Endodermal cell (in vitro differentiated cells): ENCODE measurements around the gene SUSD1. TPM values are rescaled to one million over a fixed set of nuclear protein-coding genes. Genes with fewer than 3 reads are reported as not detected.

Source experiments
- DNase-seq: peaks from one replicate; pipeline ENCODE4 v3.0.0-alpha.2; 2017
- H3K27ac ChIP-seq: 2 replicates; pipeline ENCODE4 v1.5.1; 2013; ENCODE audit warnings: mild to moderate bottlenecking, low read depth, low read length, moderate library complexity
- H3K27me3 ChIP-seq: 2 replicates; pipeline ENCODE4 v1.6.1; 2013; ENCODE audit warnings: mild to moderate bottlenecking, low read length, moderate library complexity; ENCODE audit not compliant: insufficient read depth, control insufficient read depth, poor library complexity, severe bottlenecking
- H3K36me3 ChIP-seq: 2 replicates; pipeline ENCODE4 v1.7.0; 2013; ENCODE audit warnings: mild to moderate bottlenecking, low read length, moderate library complexity; ENCODE audit not compliant: control insufficient read depth, insufficient read depth
- H3K4me1 ChIP-seq: one replicate; pipeline ENCODE4 v1.7.0; 2013; ENCODE audit warnings: low read length; ENCODE audit not compliant: control insufficient read depth, insufficient read depth
- H3K4me3 ChIP-seq: 2 replicates; pipeline ENCODE4 v1.5.1; 2013; ENCODE audit warnings: mild to moderate bottlenecking, low read length, moderate library complexity
- H3K9ac ChIP-seq: 2 replicates; pipeline ENCODE4 v1.6.1; 2013; ENCODE audit warnings: mild to moderate bottlenecking, low read length, moderate library complexity; ENCODE audit not compliant: poor library complexity, severe bottlenecking; ENCODE audit errors: extremely low read depth
- H3K9me3 ChIP-seq: 2 replicates; pipeline ENCODE4 v1.6.1; 2013; ENCODE audit warnings: mild to moderate bottlenecking, low read length, moderate library complexity; ENCODE audit not compliant: control insufficient read depth
- H3K27ac Mint-ChIP-seq: 2 replicates; pipeline ENCODE4 v1.8.0; 2020; ENCODE audit warnings: mixed read lengths
- H3K27me3 Mint-ChIP-seq: 2 replicates; pipeline ENCODE4 v1.8.0; 2021; ENCODE audit warnings: mild to moderate bottlenecking, mixed read lengths; ENCODE audit not compliant: insufficient read depth
- H3K36me3 Mint-ChIP-seq: 2 replicates; pipeline ENCODE4 v1.8.0; 2020; ENCODE audit warnings: low read depth, mixed read lengths
- H3K4me1 Mint-ChIP-seq: 2 replicates; pipeline ENCODE4 v1.8.0; 2020; ENCODE audit warnings: mixed read lengths
- H3K4me3 Mint-ChIP-seq: 2 replicates; pipeline ENCODE4 v1.8.0; 2020; ENCODE audit warnings: mild to moderate bottlenecking, moderate library complexity, mixed read lengths
- H3K9me3 Mint-ChIP-seq: 2 replicates; pipeline ENCODE4 v1.8.0; 2020; ENCODE audit warnings: mild to moderate bottlenecking, mixed read lengths
- CTCF ChIP-seq: fragments of 200-600 bp; sonication (generic); conservative IDR thresholded peaks from 2 replicates; pipeline ENCODE4 v1.5.0; 2021; ENCODE audit warnings: antibody characterized with exemption, mild to moderate bottlenecking
- WGBS, 2 experiments: methylation state at CpG; one replicate each; pipeline versions ENCODE4 v1.1.5 to v1.1.7; 2013; ENCODE audit warnings: missing lambda C conversion rate in 2 of 2, mixed read lengths in 1 of 2; ENCODE audit not compliant: insufficient coverage in 1 of 2, insufficient read length in 1 of 2; 5-methylcytosine and 5-hydroxymethylcytosine counted together
- total RNA-seq, 2 donors: library from RNA; stranded (reverse); fragmentation: NEBNext Ultra II Directional in 1 of 2; extraction: Animal tissue kit (Norgen Biotek cat#: 25700) in 1 of 2; gene quantifications; 2 replicates in 1 of 2; 3 replicates in 1 of 2; pipeline ENCODE4 v1.2.1, GENCODE V29; 2021

SUSD1 gene
- total RNA-seq, 2 donors from 2014 or later, result 7.7 to 10.4 TPM

GRCh38 chr9:112034216-112034611 is 140.9 kb downstream of the SUSD1 start:
- no peaks in the 10 kb centered on the region for H3K27me3 ChIP-seq
- Mint-ChIP-seq H3K27ac (no peak overlapping the region), H3K27me3 (no peaks in the 10 kb centered on the region), H3K4me3 (no peak overlapping the region), H3K9me3 (no peaks in the 10 kb centered on the region), H3K4me1 (peaks cover 25% of the 10 kb centered on the region), H3K36me3 (peaks cover 9% of the 10 kb centered on the region)
- H3K4me1 ChIP-seq, result no peaks in the 10 kb centered on the region
- DNase-seq, result no peak
- no peak overlapping the region for H3K27ac ChIP-seq
- TF ChIP-seq CTCF, result no peak
- H3K4me3 ChIP-seq, result no peak overlapping the region
- H3K9me3 ChIP-seq, result no peaks in the 10 kb centered on the region
- 94 to 95% methylated on average over 2 of the region's 2 CpGs for WGBS, 2 experiments
- H3K9ac ChIP-seq, result no peak overlapping the region
- no peaks in the 10 kb centered on the region for H3K36me3 ChIP-seq

- H3K27ac ChIP-seq, result no peak overlapping the region
- H3K4me3 ChIP-seq, result no peak overlapping the region
- WGBS, 2 experiments, result 93 to 100% methylated on average over 7 to 9 of the region's 9 CpGs
- H3K36me3 ChIP-seq, result no peaks in the 10 kb centered on the region
- peaks cover 2% of the 10 kb centered on the region for H3K36me3 Mint-ChIP-seq
- no peaks in the 10 kb centered on the region for H3K27me3 Mint-ChIP-seq
- DNase-seq, result peak; percentile 32
- peaks cover 25% of the 10 kb centered on the region for H3K4me1 Mint-ChIP-seq
- TF ChIP-seq CTCF, result no peak
- H3K9me3 ChIP-seq, result no peaks in the 10 kb centered on the region
- H3K9me3 Mint-ChIP-seq, result no peaks in the 10 kb centered on the region
- no peak overlapping the region for H3K9ac ChIP-seq
- H3K4me3 Mint-ChIP-seq, result no peak overlapping the region
- no peak overlapping the region for H3K27ac Mint-ChIP-seq
- H3K27me3 ChIP-seq, result no peaks in the 10 kb centered on the region
- no peaks in the 10 kb centered on the region for H3K4me1 ChIP-seq
These were observed 141.6 kb downstream of the SUSD1 start for GRCh38 chr9:112033237-112034215.

- Mint-ChIP-seq H3K36me3 (peaks cover 1% of the 10 kb centered on the region), H3K27ac (no peak overlapping the region), H3K27me3 (no peaks in the 10 kb centered on the region), H3K4me3 (no peak overlapping the region), H3K4me1 (peaks cover 25% of the 10 kb centered on the region), H3K9me3 (no peaks in the 10 kb centered on the region)
- Histone ChIP-seq H3K4me1 (no peaks in the 10 kb centered on the region), H3K36me3 (no peaks in the 10 kb centered on the region), H3K4me3 (no peak overlapping the region), H3K27ac (no peak overlapping the region), H3K9ac (no peak overlapping the region), H3K27me3 (no peaks in the 10 kb centered on the region), H3K9me3 (no peaks in the 10 kb centered on the region)
- 80 to 87% methylated on average over 1 of the region's 1 CpG for WGBS, 2 experiments
- peak; percentile 28 for TF ChIP-seq CTCF
- peak; percentile 11 for DNase-seq
These were observed 142.4 kb downstream of the SUSD1 start for GRCh38 chr9:112032743-112033142.
